Measurements from ENCODE around the gene NOTCH1.

DNA sequence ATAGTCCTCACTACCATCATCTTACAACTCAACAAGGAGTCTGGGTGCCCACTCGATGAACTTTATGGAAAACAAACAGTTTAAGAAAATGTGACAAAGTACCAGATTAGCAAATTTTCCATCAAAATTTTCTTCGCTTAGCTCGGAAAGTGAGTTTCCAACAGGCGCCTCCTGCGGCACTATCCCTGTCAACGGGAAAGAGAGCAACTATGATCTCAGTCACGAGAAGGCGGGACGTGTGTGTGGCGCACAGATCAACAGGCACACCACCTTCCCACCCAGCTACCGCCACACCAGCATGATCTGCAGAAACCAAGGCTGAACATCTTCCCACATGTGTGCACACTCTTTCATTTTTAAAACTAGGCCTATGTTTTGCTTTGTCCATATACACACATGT is 92.5 kb downstream of the NOTCH1 start:
- TF ChIP-seq EZH2 (IDR thresholded peaks at IDR 0.05; ENCODE audit: insufficient read depth, low read length): no peak
- TF ChIP-seq, protein P1, sequence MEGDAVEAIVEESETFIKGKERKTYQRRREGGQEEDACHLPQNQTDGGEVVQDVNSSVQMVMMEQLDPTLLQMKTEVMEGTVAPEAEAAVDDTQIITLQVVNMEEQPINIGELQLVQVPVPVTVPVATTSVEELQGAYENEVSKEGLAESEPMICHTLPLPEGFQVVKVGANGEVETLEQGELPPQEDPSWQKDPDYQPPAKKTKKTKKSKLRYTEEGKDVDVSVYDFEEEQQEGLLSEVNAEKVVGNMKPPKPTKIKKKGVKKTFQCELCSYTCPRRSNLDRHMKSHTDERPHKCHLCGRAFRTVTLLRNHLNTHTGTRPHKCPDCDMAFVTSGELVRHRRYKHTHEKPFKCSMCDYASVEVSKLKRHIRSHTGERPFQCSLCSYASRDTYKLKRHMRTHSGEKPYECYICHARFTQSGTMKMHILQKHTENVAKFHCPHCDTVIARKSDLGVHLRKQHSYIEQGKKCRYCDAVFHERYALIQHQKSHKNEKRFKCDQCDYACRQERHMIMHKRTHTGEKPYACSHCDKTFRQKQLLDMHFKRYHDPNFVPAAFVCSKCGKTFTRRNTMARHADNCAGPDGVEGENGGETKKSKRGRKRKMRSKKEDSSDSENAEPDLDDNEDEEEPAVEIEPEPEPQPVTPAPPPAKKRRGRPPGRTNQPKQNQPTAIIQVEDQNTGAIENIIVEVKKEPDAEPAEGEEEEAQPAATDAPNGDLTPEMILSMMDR (IDR thresholded peaks at IDR 0.05; ENCODE audit: insufficient read depth, low read depth, low read length): no peak
